HCT116 (cell line): ENCODE results near the gene EXOSC5. TPM values are rescaled to one million over a fixed set of nuclear protein-coding genes. Genes with fewer than 3 reads are reported as not detected.

ENCODE experiments used
- ATAC-seq: fragments of 200-7000 bp; cut with Tn5 transposase; 2 replicates; pipeline ENCODE4 v1.9.1; 2020; ENCODE audit warnings: mild to moderate bottlenecking, moderate library complexity
- BruUV-seq: library from RNA; stranded (reverse); fragments of 400-500 nt; replicated peaks from 2 replicates; lab custom pipeline; 2021; lab: Mats Ljungman, UMichigan
- CTCF ChIA-PET: fragments of 300-600 bp; sonication (Branson Sonifier 250); formaldehyde crosslinking; loops from one replicate; lab custom pipeline; 2021; ENCODE audit warnings: antibody characterized with exemption; lab: Charles Lee
- POLR2A ChIA-PET: fragments of 300-600, 350-600 bp; sonication (Branson Sonifier 250); formaldehyde crosslinking; loops from one replicate; lab custom pipeline; 2021; ENCODE audit warnings: antibody characterized with exemption; lab: Charles Lee
- RAD21 ChIA-PET, 2 experiments: fragments of 300-600 bp; sonication (Branson Sonifier 250); formaldehyde crosslinking; loops; one replicate each; lab custom pipeline; 2023; ENCODE audit warnings: low total read pairs in 2 of 2; ENCODE audit not compliant: uncharacterized antibody in 2 of 2, unreplicated experiment in 2 of 2, low non-redundant PET in 1 of 2; lab: Charles Lee
- DNase-seq: peaks from one replicate; pipeline ENCODE4 v3.0.0-alpha.2; 2010; ENCODE audit warnings: low read depth, low spot score
- H2AFZ ChIP-seq: fragments of 200-600 bp; shearing (Covaris generic), sonication (generic); 2 replicates; pipeline ENCODE4 v1.6.1; 2017; ENCODE audit warnings: low read depth, mixed run types, mixed read lengths, antibody characterized with exemption, low read length; ENCODE audit not compliant: poor library complexity, severe bottlenecking
- H3K27ac ChIP-seq: 2 replicates; pipeline ENCODE4 v1.5.1; 2012; ENCODE audit warnings: low read depth, low read length
- H3K27me3 ChIP-seq: fragments of 200-600 bp; sonication (generic); 2 replicates; pipeline ENCODE4 v1.6.1; 2016; ENCODE audit warnings: mixed run types, low read length, mixed read lengths; ENCODE audit not compliant: insufficient read depth
- H3K36me3 ChIP-seq, 2 experiments: fragments of 200-500 bp in 1 of 2; fragments of 200-600 bp in 1 of 2; sonication (Bioruptor generic) in 1 of 2; sonication (generic) in 1 of 2; 2 replicates each; pipeline versions ENCODE4 v1.5.1 to v1.6.1; 2014 to 2016; ENCODE audit warnings: low read length in 2 of 2, inconsistent platforms in 1 of 2, mixed read lengths in 1 of 2, mixed run types in 1 of 2; ENCODE audit not compliant: insufficient read depth in 2 of 2, control insufficient read depth in 1 of 2
- H3K4me1 ChIP-seq, 2 experiments: fragments of 200-600 bp in 1 of 2; sonication (generic) in 1 of 2; 2 replicates each; pipeline versions ENCODE4 v1.5.1 to v1.6.1; 2012 to 2017; ENCODE audit warnings: low read length in 2 of 2, inconsistent platforms in 1 of 2, mild to moderate bottlenecking in 1 of 2, mixed read lengths in 1 of 2, mixed run types in 1 of 2, moderate library complexity in 1 of 2; ENCODE audit not compliant: insufficient read depth in 2 of 2, control insufficient read depth in 1 of 2
- H3K4me2 ChIP-seq: fragments of 200-600 bp; sonication (generic); 2 replicates; pipeline ENCODE4 v1.6.1; 2017; ENCODE audit warnings: mixed run types, low read length, mixed read lengths
- H3K4me3 ChIP-seq, 2 experiments: fragments of 200-600 bp in 1 of 2; sonication (generic) in 1 of 2; replicated peaks in 1 of 2; 2 replicates each; pipeline ENCODE4 v1.5.1; 2011 to 2016; ENCODE audit warnings: low read length in 2 of 2, control low read depth in 1 of 2, low read depth in 1 of 2, mild to moderate bottlenecking in 1 of 2, mixed read lengths in 1 of 2, mixed run types in 1 of 2
- H3K79me2 ChIP-seq: fragments of 200-600 bp; sonication (generic); 2 replicates; pipeline ENCODE4 v1.6.1; 2017; ENCODE audit warnings: mild to moderate bottlenecking, mixed run types, low read length, moderate library complexity, mixed read lengths; ENCODE audit not compliant: insufficient read depth
- H3K9ac ChIP-seq: fragments of 200-600 bp; sonication (generic); 2 replicates; pipeline ENCODE4 v1.6.1; 2016; ENCODE audit warnings: low read length, mixed read lengths
- H3K9me2 ChIP-seq: fragments of 200-600 bp; sonication (generic), shearing (Covaris generic); 2 replicates; pipeline ENCODE4 v1.6.1; 2017; ENCODE audit warnings: mixed run types, mild to moderate bottlenecking, moderate library complexity; ENCODE audit not compliant: insufficient read depth
- H3K9me3 ChIP-seq, 2 experiments: fragments of 200-500 bp in 1 of 2; fragments of 200-600 bp in 1 of 2; sonication (Bioruptor generic) in 1 of 2; sonication (generic) in 1 of 2; 2 replicates each; pipeline ENCODE4 v1.6.1; 2014 to 2017; ENCODE audit warnings: low read length in 2 of 2, mixed read lengths in 2 of 2, inconsistent platforms in 1 of 2, low read depth in 1 of 2, mild to moderate bottlenecking in 1 of 2, mixed run types in 1 of 2, moderate library complexity in 1 of 2; ENCODE audit not compliant: control insufficient read depth in 1 of 2, insufficient read depth in 1 of 2
- H4K20me1 ChIP-seq: fragments of 200-600 bp; sonication (generic), shearing (Covaris generic); 2 replicates; pipeline ENCODE4 v1.6.1; 2017; ENCODE audit warnings: mixed run types, mild to moderate bottlenecking, moderate library complexity; ENCODE audit not compliant: insufficient read depth
- EGR1 ChIP-seq: IDR thresholded peaks from 2 replicates; pipeline ENCODE4 v1.6.1; 2012; ENCODE audit warnings: low read depth
- ELF1 ChIP-seq: IDR thresholded peaks from 2 replicates; pipeline ENCODE4 v1.6.1; 2012; ENCODE audit warnings: low read depth, borderline replicate concordance
- EZH2 ChIP-seq: fragments of 200-600 bp; sonication (generic); IDR thresholded peaks from 2 replicates; pipeline ENCODE4 v1.6.1; 2017; ENCODE audit warnings: antibody characterized with exemption, mixed run types
- EZH2phosphoT487 ChIP-seq: fragments of 200-600 bp; IDR thresholded peaks from 2 replicates; pipeline ENCODE4 v1.6.1; 2018; ENCODE audit warnings: antibody characterized with exemption, borderline replicate concordance
- JUND ChIP-seq: IDR thresholded peaks from 2 replicates; pipeline ENCODE4 v1.6.1; 2012
- POLR2AphosphoS5 ChIP-seq: IDR thresholded peaks from 2 replicates; pipeline ENCODE4 v1.6.1; 2011; ENCODE audit warnings: mild to moderate bottlenecking, low read depth, low read length, moderate library complexity
- REST ChIP-seq: IDR thresholded peaks from 2 replicates; pipeline ENCODE4 v1.6.1; 2012; ENCODE audit warnings: low read depth
- SIN3A ChIP-seq: IDR thresholded peaks from 2 replicates; pipeline ENCODE4 v1.6.1; 2012; ENCODE audit warnings: low read depth
- SP1 ChIP-seq: IDR thresholded peaks from 2 replicates; pipeline ENCODE4 v1.6.1; 2012; ENCODE audit warnings: low read depth
- TCF7L2 ChIP-seq: IDR thresholded peaks from 2 replicates; pipeline ENCODE4 v1.7.0; 2011; ENCODE audit warnings: borderline replicate concordance, inconsistent platforms; ENCODE audit not compliant: insufficient read depth, insufficient read length; ENCODE audit errors: extremely low read depth
- YY1 ChIP-seq: IDR thresholded peaks from 2 replicates; pipeline ENCODE4 v1.6.1; 2011; ENCODE audit warnings: low read length, low read depth, moderate library complexity, mild to moderate bottlenecking; ENCODE audit not compliant: insufficient replicate concordance; ENCODE audit errors: extremely low read depth
- ZBTB33 ChIP-seq: IDR thresholded peaks from 2 replicates; pipeline ENCODE4 v1.6.1; 2011; ENCODE audit warnings: mild to moderate bottlenecking, low read length, moderate library complexity; ENCODE audit not compliant: insufficient replicate concordance; ENCODE audit errors: extremely low read depth
- ZFX ChIP-seq: fragments of 450-650 bp; IDR thresholded peaks from 2 replicates; pipeline ENCODE4 v1.6.1; 2017
- ZNF274 ChIP-seq: fragments of 200-500 bp; sonication (Bioruptor generic); IDR thresholded peaks from 2 replicates; pipeline ENCODE4 v1.6.1; 2014; ENCODE audit warnings: mild to moderate bottlenecking, low read depth, low read length, inconsistent platforms
- intact Hi-C: fragments of 100-400 bp; cut with micrococcal nuclease; formaldehyde crosslinking; loops from 2 replicates; pipeline ENCODE4 v1.10.0; 2022
- total RNA-seq: library from RNA; stranded (reverse); gene quantifications from one replicate; pipeline ENCODE4 v1.2.1, GENCODE V29; 2021; ENCODE audit not compliant: unreplicated experiment
- TF ChIP-seq, protein P1 (sequence below): IDR thresholded peaks from 2 replicates; pipeline ENCODE4 v1.6.1; 2012
- TF ChIP-seq, protein P2 (sequence below), 3 experiments: fragments of 200-600 bp in 1 of 3; sonication (generic) in 1 of 3; IDR thresholded peaks in 2 of 3; conservative IDR thresholded peaks in 1 of 3; 2 replicates each; pipeline ENCODE4 v1.5.1; 2012 to 2017; ENCODE audit warnings: low read depth in 2 of 3, low read length in 2 of 3, antibody characterized with exemption in 1 of 3, borderline replicate concordance in 1 of 3, control low read depth in 1 of 3, mild to moderate bottlenecking in 1 of 3, mixed read lengths in 1 of 3, mixed run types in 1 of 3, moderate library complexity in 1 of 3; ENCODE audit not compliant: insufficient read depth in 1 of 3

EXOSC5 gene
- total RNA-seq, 1 experiment from 2014 or later: 57.5 TPM

- intact Hi-C loops: no loop called here
- no peaks in the 10 kb centered on the region for H3K9me3 ChIP-seq
- CTCF ChIA-PET: interaction anchor here (1.0 kb wide), 1 partner anchor 213 kb away, joined by 3 read pairs; no protein-coding TSS in a partner anchor
- RAD21 ChIA-PET: no interaction called here
- no peak for TF ChIP-seq ZNF274
- TF ChIP-seq ZBTB33: no peak
- TF ChIP-seq ZFX: no peak
- TF ChIP-seq, protein P1, sequence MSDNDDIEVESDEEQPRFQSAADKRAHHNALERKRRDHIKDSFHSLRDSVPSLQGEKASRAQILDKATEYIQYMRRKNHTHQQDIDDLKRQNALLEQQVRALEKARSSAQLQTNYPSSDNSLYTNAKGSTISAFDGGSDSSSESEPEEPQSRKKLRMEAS: no peak
- no peak for TF ChIP-seq REST
- TF ChIP-seq YY1: no peak
- TF ChIP-seq SP1: no peak
- TF ChIP-seq TCF7L2: no peak
- TF ChIP-seq JUND: no peak
- TF ChIP-seq SIN3A: no peak
- TF ChIP-seq, protein P2, sequence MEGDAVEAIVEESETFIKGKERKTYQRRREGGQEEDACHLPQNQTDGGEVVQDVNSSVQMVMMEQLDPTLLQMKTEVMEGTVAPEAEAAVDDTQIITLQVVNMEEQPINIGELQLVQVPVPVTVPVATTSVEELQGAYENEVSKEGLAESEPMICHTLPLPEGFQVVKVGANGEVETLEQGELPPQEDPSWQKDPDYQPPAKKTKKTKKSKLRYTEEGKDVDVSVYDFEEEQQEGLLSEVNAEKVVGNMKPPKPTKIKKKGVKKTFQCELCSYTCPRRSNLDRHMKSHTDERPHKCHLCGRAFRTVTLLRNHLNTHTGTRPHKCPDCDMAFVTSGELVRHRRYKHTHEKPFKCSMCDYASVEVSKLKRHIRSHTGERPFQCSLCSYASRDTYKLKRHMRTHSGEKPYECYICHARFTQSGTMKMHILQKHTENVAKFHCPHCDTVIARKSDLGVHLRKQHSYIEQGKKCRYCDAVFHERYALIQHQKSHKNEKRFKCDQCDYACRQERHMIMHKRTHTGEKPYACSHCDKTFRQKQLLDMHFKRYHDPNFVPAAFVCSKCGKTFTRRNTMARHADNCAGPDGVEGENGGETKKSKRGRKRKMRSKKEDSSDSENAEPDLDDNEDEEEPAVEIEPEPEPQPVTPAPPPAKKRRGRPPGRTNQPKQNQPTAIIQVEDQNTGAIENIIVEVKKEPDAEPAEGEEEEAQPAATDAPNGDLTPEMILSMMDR (IDR thresholded peaks at IDR 0.05 in 2 of 3, conservative IDR thresholded peaks at IDR 0.05 in 1 of 3; ENCODE audit: borderline replicate concordance in 1 of 3, insufficient read depth in 1 of 3, low read depth in 2 of 3, low read length in 2 of 3): no peak
- no peak for TF ChIP-seq EZH2phosphoT487
- TF ChIP-seq EGR1: no peak
- no peak for TF ChIP-seq POLR2AphosphoS5
- TF ChIP-seq EZH2: no peak
- TF ChIP-seq ELF1: no peak
- no peak for DNase-seq
- H3K4me2 ChIP-seq: no peak overlapping the region
- peaks cover 4 to 11% of the 10 kb centered on the region in 2 experiments; a peak in 3 of 4 replicates for H3K4me1 ChIP-seq
- no peak overlapping the region for H3K4me3 ChIP-seq
- H3K79me2 ChIP-seq: peaks cover 6% of the 10 kb centered on the region; the same call in 1 of the 2 replicates
- no TSS peak for BruUV-seq
- POLR2A ChIA-PET: no interaction called here
- no peaks in the 10 kb centered on the region for H4K20me1 ChIP-seq
- ATAC-seq: no peak
- no peak overlapping the region for H3K9ac ChIP-seq
- no peaks in the 10 kb centered on the region for H3K27me3 ChIP-seq
- H3K9me2 ChIP-seq: no peaks in the 10 kb centered on the region
- no peak overlapping the region for H3K27ac ChIP-seq
- no peaks in the 10 kb centered on the region for H3K36me3 ChIP-seq
- no peak overlapping the region for H2AFZ ChIP-seq
These were observed 39.4 kb downstream of the EXOSC5 start for GRCh38 chr19:41357746-41358145.
